ENCODE results near the gene RGMB. TPM values are rescaled to one million over a fixed set of nuclear protein-coding genes. Genes with fewer than 3 reads are reported as not detected.

The RGMB gene
- total RNA-seq, 1 donor, result 145 TPM

GRCh38 chr5:98779264-98779877, 5.9 kb downstream of the RGMB start:
- TF ChIP-seq CTCF (IDR thresholded peaks at IDR 0.05; ENCODE audit: insufficient read depth, low read length), result no peak
- no peak for DNase-seq (ENCODE audit: low read depth)
- no peak overlapping the region for H3K4me3 ChIP-seq (ENCODE audit: low read depth, low read length)

- H3K4me3 ChIP-seq (ENCODE audit: low read depth, low read length), result no peak overlapping the region
- no peak for TF ChIP-seq CTCF (IDR thresholded peaks at IDR 0.05; ENCODE audit: insufficient read depth, low read length)
- DNase-seq (ENCODE audit: low read depth), result no peak
These were observed 6.9 kb downstream of the RGMB start for GRCh38 chr5:98780390-98780789.

- no peak for DNase-seq (ENCODE audit: low read depth)
- no peak for TF ChIP-seq CTCF (IDR thresholded peaks at IDR 0.05; ENCODE audit: insufficient read depth, low read length)
- no peak overlapping the region for H3K4me3 ChIP-seq (ENCODE audit: low read depth, low read length)
These were observed 8.1 kb downstream of the RGMB start for GRCh38 chr5:98781520-98781919.

GRCh38 chr5:98781964-98782363, 8.5 kb downstream of the RGMB start:
- no peak for TF ChIP-seq CTCF (IDR thresholded peaks at IDR 0.05; ENCODE audit: insufficient read depth, low read length)
- no peak for DNase-seq (ENCODE audit: low read depth)
- H3K4me3 ChIP-seq (ENCODE audit: low read depth, low read length), result no peak overlapping the region

- DNase-seq (ENCODE audit: low read depth), result no peak
- TF ChIP-seq CTCF (IDR thresholded peaks at IDR 0.05; ENCODE audit: insufficient read depth, low read length), result no peak
- H3K4me3 ChIP-seq (ENCODE audit: low read depth, low read length), result no peak overlapping the region
These were observed 9.7 kb downstream of the RGMB start for GRCh38 chr5:98783051-98783649.

GRCh38 chr5:98784411-98784810, 10.9 kb downstream of the RGMB start:
- no peak overlapping the region for H3K4me3 ChIP-seq (ENCODE audit: low read depth, low read length)
- DNase-seq (ENCODE audit: low read depth), result no peak
- TF ChIP-seq CTCF (IDR thresholded peaks at IDR 0.05; ENCODE audit: insufficient read depth, low read length), result no peak

GRCh38 chr5:98785244-98785643, 11.8 kb downstream of the RGMB start:
- TF ChIP-seq CTCF (IDR thresholded peaks at IDR 0.05; ENCODE audit: insufficient read depth, low read length), result no peak
- DNase-seq (ENCODE audit: low read depth), result no peak
- H3K4me3 ChIP-seq (ENCODE audit: low read depth, low read length), result no peak overlapping the region

All from fibroblast of the aortic adventitia (primary cell).